ENCODE results near the gene FADS3. TPM values are rescaled to one million over a fixed set of nuclear protein-coding genes. Genes with fewer than 3 reads are reported as not detected.

FADS3 gene, protein sequence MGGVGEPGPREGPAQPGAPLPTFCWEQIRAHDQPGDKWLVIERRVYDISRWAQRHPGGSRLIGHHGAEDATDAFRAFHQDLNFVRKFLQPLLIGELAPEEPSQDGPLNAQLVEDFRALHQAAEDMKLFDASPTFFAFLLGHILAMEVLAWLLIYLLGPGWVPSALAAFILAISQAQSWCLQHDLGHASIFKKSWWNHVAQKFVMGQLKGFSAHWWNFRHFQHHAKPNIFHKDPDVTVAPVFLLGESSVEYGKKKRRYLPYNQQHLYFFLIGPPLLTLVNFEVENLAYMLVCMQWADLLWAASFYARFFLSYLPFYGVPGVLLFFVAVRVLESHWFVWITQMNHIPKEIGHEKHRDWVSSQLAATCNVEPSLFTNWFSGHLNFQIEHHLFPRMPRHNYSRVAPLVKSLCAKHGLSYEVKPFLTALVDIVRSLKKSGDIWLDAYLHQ
- 196 and 689 TPM in 2 replicates for total RNA-seq (2011; cell fraction: chromatin; rRNA removed; ENCODE audit: low replicate concordance)
- total RNA-seq (2011; cell fraction: nucleolus; rRNA removed) = 626 and 786 TPM in 2 replicates
- total RNA-seq (2011; cell fraction: nucleoplasm; rRNA removed) = 287 and 362 TPM in 2 replicates
- total RNA-seq (2014; rRNA removed) (92.7 and 125 TPM in 2 replicates), total RNA-seq (2014; rRNA removed; fragmentation: Illumina TruSeq; extraction: Trizol) (18.6 and 32.4 TPM in 2 replicates), total RNA-seq (2015; rRNA removed; fragmentation: Illumina TruSeq; extraction: Trizol) (55.1 and 55.3 TPM in 2 replicates), total RNA-seq (2021) (105 and 106 TPM in 2 replicates), polyA plus RNA-seq (2011; rRNA removed) (148 and 226 TPM in 2 replicates), polyA plus RNA-seq (2014; fragmentation: Illumina TruSeq; extraction: Trizol) (92.0 and 101 TPM in 2 replicates), polyA plus RNA-seq (2014; fragmentation: Nextera tagmentation; extraction: Ambion mirVana) (1 to 10 TPM in 1 of 2 experiments, under 1 TPM in 1; 0.97 to 3.3 TPM), polyA plus RNA-seq (2014; rRNA removed) (133 and 139 TPM in 2 replicates), polyA minus RNA-seq (2011; rRNA and poly(A)+ RNA removed) (33.8 and 64.4 TPM in 2 replicates), Bru-seq, nascent RNA (percentile 67 among the genes with signal in this experiment), BruChase-seq, experiment 1, labeled RNA remaining after a 2-hour chase (percentile 59 among the genes with signal in this experiment), BruChase-seq, experiment 2, labeled RNA remaining after a 6-hour chase (percentile 63 among the genes with signal in this experiment)
- 155 and 315 TPM in 2 replicates for polyA plus RNA-seq (2011; cell fraction: cytosol; rRNA removed)
- 2,057 and 2,412 TPM in 2 replicates for polyA plus RNA-seq (2011; cell fraction: nucleus; rRNA removed)
- polyA plus RNA-seq (2012) = 65.8 and 82.0 TPM in 2 replicates
- 109 and 120 TPM in 2 replicates for polyA minus RNA-seq (2011; cell fraction: cytosol; rRNA and poly(A)+ RNA removed)
- 200 TPM in 2 replicates for polyA minus RNA-seq (2011; cell fraction: nucleus; rRNA and poly(A)+ RNA removed)
- long read RNA-seq, experiment 1, transcript FADS3-201 (12 exons, 1,779 nt) = major isoform, 114 of 287 reads
- long read RNA-seq, experiment 1, partial matches to known transcripts = 63 of 287 reads
- long read RNA-seq, experiment 1, other reads (novel, unspliced or antisense) = 110 of 287 reads
- long read RNA-seq, experiment 2, transcript FADS3-201 (12 exons, 1,779 nt) = major isoform, 57 of 111 reads
- long read RNA-seq, experiment 2, partial matches to known transcripts = 19 of 111 reads
- long read RNA-seq, experiment 2, other reads (novel, unspliced or antisense) = 34 of 111 reads
- long read RNA-seq, experiment 3, transcript FADS3-201 (12 exons, 1,779 nt) = major isoform, 10 of 22 reads
- long read RNA-seq, experiment 3, partial matches to known transcripts = 6 of 22 reads
- long read RNA-seq, experiment 3, other reads (novel, unspliced or antisense) = 6 of 22 reads

- no TSS peak for BruUV-seq (replicated peaks)
- Histone ChIP-seq H3K4me3 (peak within 1 kb of the TSS; percentile 64), H4K20me1 (replicated peaks; ENCODE audit: control insufficient read depth, insufficient read depth, low read length) (no peaks in the 10 kb centered on the region), H3K4me1 (replicated peaks in 1 of 2; ENCODE audit: control insufficient read depth in 2 of 2, insufficient read depth in 2 of 2, low read length in 2 of 2) (peaks cover 15 to 45% of the 10 kb centered on the region in 2 experiments), H3K9ac (ENCODE audit: insufficient read depth in 1 of 2, low read depth in 2 of 2, low read length in 2 of 2) (peak within 1 kb of the TSS; percentile 68 to 94), H3K9me3 (replicated peaks; ENCODE audit: control insufficient read depth, insufficient read depth, low read depth, low read length) (no peaks in the 10 kb centered on the region), H3K27ac (ENCODE audit: extremely low read depth, low read depth, low read length) (peak within 1 kb of the TSS; percentile 66), H3K4me2 (ENCODE audit: insufficient read depth, low read length) (peak within 1 kb of the TSS; percentile 92), H2AFZ (ENCODE audit: low read depth, low read length) (peak within 1 kb of the TSS; percentile 84), H3K79me2 (ENCODE audit: control insufficient read depth, insufficient read depth, low read length) (peaks cover 42% of the 10 kb centered on the region), H3K27me3 (ENCODE audit: control insufficient read depth in 2 of 2, insufficient read depth in 2 of 2, low read length in 2 of 2) (no peaks in the 10 kb centered on the region), H3K36me3 (ENCODE audit: control insufficient read depth, insufficient read depth, low read length) (peaks cover 15% of the 10 kb centered on the region; the same call in 2 of the 3 replicates), H3K9me1 (ENCODE audit: control insufficient read depth, insufficient read depth, low read length) (no peaks in the 10 kb centered on the region)
- intact Hi-C loops (cut with micrococcal nuclease) (loop anchor here (2.0 kb wide), 1 partner anchor 95 kb away; no protein-coding TSS in a partner anchor), in situ Hi-C loops (cut with MboI) (no loop called here)
- CTCF ChIA-PET (ENCODE audit: low intra/inter-chr PET ratio) = interaction anchor here (0.6 to 1.2 kb wide), 2 partner anchors 94 kb away, joined by 3 to 6 read pairs; no protein-coding TSS in a partner anchor
- FAIRE-seq = no peak
- peak; percentile 90 to 98 (median 96) for DNase-seq (ENCODE audit: extremely low read depth in 1 of 4, low spot score in 3 of 4)
- WGBS (ENCODE audit: insufficient coverage, low coverage, missing lambda C conversion rate) = 2% methylated on average over 50 of the region's 96 CpGs
- peak; percentile 95 for ATAC-seq
- POLR2A ChIA-PET = interaction anchor here (1.1 to 1.4 kb wide), 2 partner anchors 21 to 98 kb away, joined by 3 read pairs; partner anchors contain the start of gene FEN1
- TF ChIP-seq ZNF3 (CRISPR knock-in tag; IDR thresholded peaks at IDR 0.05) (no peak), ELF1 (tag; IDR thresholded peaks at IDR 0.05) (no peak), CTBP1 (IDR thresholded peaks at IDR 0.05; ENCODE audit: borderline replicate concordance) (peak; percentile 69; the same call in 1 of the 2 replicates), SAFB2 (IDR thresholded peaks at IDR 0.05; ENCODE audit: borderline replicate concordance, low read depth, low read length, severe bottlenecking) (no peak), MAX (CRISPR knock-in tag; IDR thresholded peaks at IDR 0.05) (no peak), ELF2 (CRISPR knock-in tag; IDR thresholded peaks at IDR 0.05) (no peak), POLR2G (IDR thresholded peaks at IDR 0.05; ENCODE audit: low read depth, low read length) (peak; percentile 85), MIER1 (IDR thresholded peaks at IDR 0.05; ENCODE audit: low read depth) (no peak), MCM5 (IDR thresholded peaks at IDR 0.05; ENCODE audit: low read depth) (no peak), TAL1 (IDR thresholded peaks at IDR 0.05) (no peak)
Observed at GRCh38 chr11:61891331-61892084, at the start of gene FADS3. Gene FADS3, minus strand, starts transcription at chr11:61891545. Its CDS starts 164 bp downstream, at chr11:61891381.

Measured in K562 (cell line).